Stimulated activated CD4-positive, alpha-beta T cell treated with anti-CD3 and anti-CD28 coated beads, Interleukin-1b, Interleukin-23, amount 100 ng/mL, for 48 hours (primary cell): Measurements from ENCODE around the gene COL9A1.

Experiments
- DNase-seq: peaks from one replicate; pipeline ENCODE4 v3.0.0-alpha.2; 2020

The COL9A1 gene

GRCh38 chr6:70285201-70285600 is 17.7 kb downstream of the COL9A1 start:
- no peak for DNase-seq

DNA sequence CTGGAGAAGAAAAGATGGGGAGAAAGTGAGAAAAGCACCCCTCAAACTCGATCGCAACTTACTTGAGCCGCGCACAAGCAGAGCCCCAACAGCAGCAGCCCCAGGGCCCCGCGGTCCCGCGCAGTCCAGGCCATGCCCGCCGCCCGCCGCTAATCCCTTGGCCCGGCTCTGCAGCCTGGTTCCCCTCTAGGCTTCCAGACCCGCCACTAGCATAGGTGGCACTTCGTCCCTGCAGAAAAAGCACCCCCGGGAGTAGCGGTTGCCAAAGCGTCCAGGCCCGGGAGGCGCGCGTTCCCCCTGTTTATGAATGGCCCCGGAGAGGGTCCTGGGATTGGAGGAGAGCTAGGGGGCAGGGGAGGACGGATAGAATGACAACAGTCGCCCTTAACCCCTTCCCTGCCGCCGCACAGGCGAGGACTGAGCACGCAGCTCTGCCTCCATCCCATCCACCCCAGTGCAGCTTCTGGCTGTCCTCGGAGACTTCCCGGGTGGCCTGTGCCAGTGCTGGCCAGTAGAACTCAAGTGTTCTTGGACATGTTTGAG is 19.9 kb downstream of the COL9A1 start:
- DNase-seq, result no peak

GRCh38 chr6:70282312-70282918 is 20.5 kb downstream of the COL9A1 start:
- no peak for DNase-seq

GRCh38 chr6:70281923-70282311 is 21.0 kb downstream of the COL9A1 start:
- DNase-seq, result no peak

- no peak for DNase-seq
Observed at GRCh38 chr6:70280400-70280853, 22.5 kb downstream of the COL9A1 start.

DNA sequence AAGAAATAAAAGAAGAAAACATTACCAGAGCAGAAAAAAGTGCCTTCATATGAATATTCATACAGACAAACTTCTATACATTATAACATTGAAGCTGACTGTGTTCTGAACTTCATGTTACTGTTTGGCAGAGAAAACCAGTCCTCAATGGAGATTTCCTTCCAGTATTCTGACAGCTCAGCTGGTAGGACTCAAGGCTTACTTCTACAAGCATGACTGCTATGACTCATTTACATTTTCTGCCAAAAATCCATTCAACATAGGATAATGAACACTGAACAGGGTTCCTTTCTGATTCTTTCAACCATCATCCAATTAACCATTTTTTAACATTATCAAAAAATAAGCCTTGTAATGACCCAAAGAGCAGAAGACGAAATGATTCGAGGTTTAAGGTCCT is 25.4 kb downstream of the COL9A1 start:
- no peak for DNase-seq

GRCh38 chr6:70274338-70274737 is 28.5 kb downstream of the COL9A1 start:
- DNase-seq, result no peak

DNA sequence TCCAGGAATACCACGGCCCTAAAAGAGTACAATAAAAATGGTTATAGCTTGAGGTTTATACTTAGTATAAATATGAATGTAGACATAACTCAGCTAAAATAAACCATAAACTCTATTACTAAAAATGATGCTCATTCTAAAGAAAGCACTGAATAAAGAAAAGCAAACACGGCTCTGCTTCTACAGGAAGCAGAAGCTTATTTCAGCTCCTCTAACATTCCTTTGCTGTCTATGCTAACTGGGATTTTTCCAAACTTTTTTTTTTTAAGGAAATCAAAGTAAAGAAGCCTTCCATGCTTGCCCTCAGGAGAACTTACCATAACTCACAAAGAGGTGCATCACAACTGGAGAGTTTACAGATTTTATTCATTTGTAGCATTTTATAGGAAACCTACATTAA is 30.8 kb downstream of the COL9A1 start:
- DNase-seq, result no peak

- no peak for DNase-seq
Observed at GRCh38 chr6:70270287-70271005, 32.4 kb downstream of the COL9A1 start.

DNA sequence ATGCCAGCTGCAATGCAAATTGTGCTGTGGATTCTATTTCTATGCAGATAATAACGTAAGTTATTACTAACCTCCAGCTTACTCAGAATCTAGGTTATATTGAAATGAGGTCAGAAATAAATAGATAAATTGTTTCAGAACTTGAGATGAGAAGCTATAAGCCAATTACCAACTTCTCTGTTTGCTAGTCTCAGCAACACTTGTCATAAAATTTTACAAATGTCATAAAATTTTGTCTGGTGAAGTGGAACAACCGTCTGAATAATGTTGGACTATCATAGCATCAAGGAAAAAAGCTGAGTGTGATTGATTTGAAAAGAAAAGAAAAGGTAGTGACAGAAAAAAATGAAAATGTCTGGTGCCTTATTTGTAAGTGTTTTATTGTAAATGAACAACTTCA is 36.7 kb downstream of the COL9A1 start:
- DNase-seq, result no peak

DNA sequence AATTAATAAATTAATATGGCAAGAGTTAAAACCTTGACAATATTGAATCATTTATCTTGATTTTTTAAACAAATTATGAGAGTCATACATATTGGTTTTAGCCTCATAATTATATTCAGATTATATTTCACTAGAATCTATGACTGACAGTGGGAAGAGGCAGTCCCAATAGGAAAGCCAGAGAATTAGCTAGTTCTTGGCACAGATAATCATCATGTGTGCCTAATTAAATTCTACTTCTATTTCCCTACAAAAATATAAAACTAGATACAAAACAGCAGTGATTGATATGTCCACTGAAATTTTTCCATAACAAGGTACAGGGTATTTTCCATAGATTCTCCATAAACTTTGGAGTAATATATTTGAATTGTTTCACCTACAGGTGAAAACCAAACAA is 38.6 kb downstream of the COL9A1 start:
- DNase-seq, result no peak

GRCh38 chr6:70258483-70258882 is 44.4 kb downstream of the COL9A1 start:
- DNase-seq, result no peak

DNA sequence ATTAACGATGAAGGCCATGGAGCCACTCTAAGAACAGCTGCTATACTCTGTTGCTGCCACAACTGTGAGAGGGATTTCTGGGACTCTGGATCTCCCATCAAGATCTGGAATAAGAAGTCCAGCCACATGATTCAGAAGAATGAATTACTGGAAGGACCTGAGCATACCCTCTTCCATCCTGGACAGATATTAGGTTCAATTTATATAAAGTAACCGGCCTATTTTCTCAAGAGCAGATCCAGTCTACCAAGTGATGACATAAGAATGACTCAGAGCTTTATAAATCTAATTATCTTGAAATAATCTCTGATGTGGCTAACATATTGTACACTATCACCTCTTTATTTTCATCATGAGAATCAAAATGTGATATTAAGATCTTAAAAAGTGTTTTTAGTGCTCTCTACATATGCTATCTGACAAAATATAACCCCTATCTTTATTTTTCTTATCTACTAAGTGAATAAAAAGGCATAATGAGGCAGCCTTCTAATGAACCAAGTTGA is 45.1 kb downstream of the COL9A1 start:
- DNase-seq, result no peak

- DNase-seq, result no peak
Observed at GRCh38 chr6:70254784-70255183, 48.1 kb downstream of the COL9A1 start.

GRCh38 chr6:70253923-70254322 is 49.0 kb downstream of the COL9A1 start:
- no peak for DNase-seq

- DNase-seq, result no peak
Observed at GRCh38 chr6:70252604-70253003, 50.3 kb downstream of the COL9A1 start.

GRCh38 chr6:70246118-70246517 is 56.8 kb downstream of the COL9A1 start:
- DNase-seq, result no peak

GRCh38 chr6:70241991-70242420 is 60.9 kb downstream of the COL9A1 start:
- no peak for DNase-seq

- no peak for DNase-seq
Observed at GRCh38 chr6:70241031-70241430, 61.9 kb downstream of the COL9A1 start.

GRCh38 chr6:70236343-70236742 is 66.5 kb downstream of the COL9A1 start:
- no peak for DNase-seq

- no peak for DNase-seq
Observed at GRCh38 chr6:70234561-70235236, 68.2 kb downstream of the COL9A1 start.

DNA sequence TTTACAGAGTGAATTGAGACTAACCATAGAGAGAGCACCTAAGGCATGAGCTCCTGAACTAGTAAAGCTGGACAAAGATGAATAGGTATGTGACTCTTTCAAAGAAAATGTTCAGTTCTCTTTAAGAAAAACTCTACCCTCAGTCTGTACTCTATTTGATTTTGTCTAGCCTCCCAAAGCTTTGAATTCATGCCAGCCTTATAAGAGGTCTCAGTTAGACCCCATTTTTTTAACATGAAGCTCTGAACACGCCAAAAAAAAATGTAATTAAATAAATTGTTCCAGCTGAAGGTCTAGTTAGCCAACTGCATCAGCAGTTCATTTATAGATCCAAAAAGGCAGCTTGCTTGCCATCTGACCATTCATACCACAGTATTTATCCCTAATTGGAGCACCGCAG is 71.6 kb downstream of the COL9A1 start:
- no peak for DNase-seq

- DNase-seq, result no peak
Observed at GRCh38 chr6:70225055-70225454, 77.8 kb downstream of the COL9A1 start.

DNA sequence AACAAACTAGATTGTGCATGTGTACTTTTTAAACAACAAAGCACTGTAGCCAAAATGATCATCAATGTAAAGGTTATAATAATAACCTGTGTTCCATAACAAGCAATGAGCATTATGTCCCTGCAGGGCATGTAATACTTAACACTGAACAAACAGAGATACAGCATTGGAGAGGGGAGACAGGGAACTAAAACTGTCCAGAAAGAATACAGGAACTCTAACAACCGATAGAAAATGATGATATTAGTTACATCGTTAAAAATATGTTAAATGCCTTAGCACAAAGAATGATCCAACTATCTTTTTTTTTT is 80.5 kb downstream of the COL9A1 start:
- DNase-seq, result no peak
